B cell (primary cell): ENCODE measurements around the gene NID1. TPM values are rescaled to one million over a fixed set of nuclear protein-coding genes. Genes with fewer than 3 reads are reported as not detected.
A peak's percentile ranks its signal among the peaks of the same experiment; 100 is the strongest.

Source experiments
- ATAC-seq: fragments of 200-7000 bp; cut with Tn5 transposase; one replicate; pipeline ENCODE4 v1.10.0; 2021; ENCODE audit warnings: low read depth, mild to moderate bottlenecking, moderate number of reproducible peaks, moderate library complexity
- CTCF ChIA-PET: fragments of 350-600 bp; sonication (Branson Sonifier 250); formaldehyde crosslinking; loops from one replicate; lab custom pipeline; 2021; ENCODE audit warnings: antibody characterized with exemption, inconsistent platforms; lab: Charles Lee
- POLR2A ChIA-PET: fragments of 350-600 bp; sonication (Branson Sonifier 250); formaldehyde crosslinking; loops from one replicate; lab custom pipeline; 2021; ENCODE audit warnings: antibody characterized with exemption; lab: Charles Lee
- DNase-seq: peaks from one replicate; pipeline ENCODE4 v3.0.0; 2013
- H2AFZ ChIP-seq: 2 replicates; pipeline ENCODE4 v1.6.1; 2012; ENCODE audit warnings: mild to moderate bottlenecking, low read depth, low read length; ENCODE audit not compliant: insufficient read depth, poor library complexity, severe bottlenecking
- H3K27ac ChIP-seq, 2 donors: 1 replicate in 1 of 2; 2 replicates in 1 of 2; pipeline ENCODE4 v1.5.1; 2012 to 2013; ENCODE audit warnings: low read length in 2 of 2, mild to moderate bottlenecking in 2 of 2, moderate library complexity in 1 of 2
- H3K27me3 ChIP-seq, 4 experiments: fragments of 200-600 bp in 1 of 4; sonication (generic) in 1 of 4; replicated peaks in 1 of 4; 1 replicate in 2 of 4; 2 replicates in 2 of 4; pipeline versions ENCODE4 v1.6.1 to v1.7.0; 2013 to 2016; ENCODE audit warnings: low read length in 3 of 4, mild to moderate bottlenecking in 2 of 4, mixed read lengths in 1 of 4, moderate library complexity in 1 of 4; ENCODE audit not compliant: insufficient read depth in 4 of 4, control insufficient read depth in 3 of 4; ENCODE audit errors: control extremely low read depth in 1 of 4
- H3K36me3 ChIP-seq, 2 experiments: replicated peaks in 1 of 2; 1 replicate in 1 of 2; 2 replicates in 1 of 2; pipeline versions ENCODE4 v1.6.1 to v1.7.1; 2013; ENCODE audit warnings: low read length in 1 of 2; ENCODE audit not compliant: insufficient read depth in 2 of 2, control insufficient read depth in 1 of 2; ENCODE audit errors: control extremely low read depth in 1 of 2, extremely low read depth in 1 of 2
- H3K4me1 ChIP-seq, 2 donors: fragments of 200-600 bp in 1 of 2; sonication (generic) in 1 of 2; 1 replicate in 1 of 2; 2 replicates in 1 of 2; pipeline versions ENCODE4 v1.5.1 to v1.6.1; 2013 to 2017; ENCODE audit warnings: low read length in 2 of 2; ENCODE audit not compliant: control insufficient read depth in 2 of 2, insufficient read depth in 2 of 2
- H3K4me2 ChIP-seq: replicated peaks from 2 replicates; pipeline ENCODE3; 2012; ENCODE audit warnings: mild to moderate bottlenecking, low read depth, low read length; ENCODE audit not compliant: poor library complexity, severe bottlenecking
- H3K4me3 ChIP-seq, 5 experiments: fragments of 200-600 bp in 1 of 5; sonication (generic) in 1 of 5; 1 replicate in 3 of 5; 2 replicates in 2 of 5; pipeline versions ENCODE4 v1.5.1 to v1.7.0; 2011 to 2016; ENCODE audit warnings: low read length in 4 of 5, mild to moderate bottlenecking in 4 of 5, low read depth in 2 of 5, control low read depth in 1 of 5, moderate library complexity in 1 of 5; ENCODE audit not compliant: insufficient read depth in 1 of 5; ENCODE audit errors: control extremely low read depth in 1 of 5, extremely low read depth in 1 of 5
- H3K79me2 ChIP-seq: fragments of 200-600 bp; sonication (generic); one replicate; pipeline ENCODE4 v1.6.0; 2016; ENCODE audit warnings: low read length; ENCODE audit not compliant: control insufficient read depth, insufficient read depth
- H3K9ac ChIP-seq: fragments of 200-600 bp; sonication (generic); 2 replicates; pipeline ENCODE4 v1.6.1; 2017; ENCODE audit warnings: mild to moderate bottlenecking, low read length, moderate library complexity
- H3K9me3 ChIP-seq, 3 donors: one replicate each; pipeline versions ENCODE4 v1.6.1 to v1.7.1; 2013; ENCODE audit warnings: low read length in 2 of 3; ENCODE audit not compliant: control insufficient read depth in 2 of 3, insufficient read depth in 1 of 3; ENCODE audit errors: control extremely low read depth in 1 of 3
- H4K20me1 ChIP-seq: 2 replicates; pipeline ENCODE4 v1.6.0; 2012; ENCODE audit warnings: mild to moderate bottlenecking, low read length; ENCODE audit not compliant: insufficient read depth, control insufficient read depth, poor library complexity, severe bottlenecking
- H3K27ac Mint-ChIP-seq: one replicate; pipeline ENCODE4 v1.8.0; 2021; ENCODE audit warnings: mixed read lengths
- H3K27me3 Mint-ChIP-seq: one replicate; pipeline ENCODE4 v1.8.0; 2021; ENCODE audit warnings: mixed read lengths
- H3K4me1 Mint-ChIP-seq: one replicate; pipeline ENCODE4 v1.8.0; 2021; ENCODE audit warnings: mixed read lengths
- H3K4me3 Mint-ChIP-seq: one replicate; pipeline ENCODE4 v1.8.0; 2021; ENCODE audit warnings: mixed read lengths
- H3K9me3 Mint-ChIP-seq: one replicate; pipeline ENCODE4 v1.8.0; 2022; ENCODE audit warnings: mixed read lengths; ENCODE audit not compliant: insufficient read depth
- EZH2 ChIP-seq: IDR thresholded peaks from 2 replicates; pipeline ENCODE4 v1.6.1; 2012; ENCODE audit warnings: borderline replicate concordance, low read depth, mild to moderate bottlenecking, moderate library complexity, low read length; ENCODE audit not compliant: insufficient read depth, poor library complexity, severe bottlenecking
- WGBS: methylation state at CpG from one replicate; pipeline ENCODE4 v1.1.5; 2013; ENCODE audit warnings: missing lambda C conversion rate; ENCODE audit not compliant: insufficient coverage; 5-methylcytosine and 5-hydroxymethylcytosine counted together
- intact Hi-C: fragments of 100-400 bp; cut with micrococcal nuclease; formaldehyde crosslinking; loops from one replicate; pipeline ENCODE4 v1.10.0; 2022
- polyA plus RNA-seq: library from polyadenylated mRNA; depleted of rRNA; stranded (reverse); fragments of >200 nt; gene quantifications from 2 replicates; pipeline ENCODE4 v1.2.3, GENCODE V29; 2012
- total RNA-seq, 2 donors: library from RNA; stranded (reverse); fragments of 120-200 nt in 1 of 2; gene quantifications; 1 replicate in 1 of 2; 2 replicates in 1 of 2; pipeline versions ENCODE4 v1.2.3 to v1.2.4, GENCODE V29; 2013 to 2022
- TF ChIP-seq, protein P1 (sequence below): fragments of 200-600 bp; IDR thresholded peaks from one replicate; pipeline ENCODE4 v1.8.0; 2022; ENCODE audit warnings: antibody characterized with exemption, mild to moderate bottlenecking

Gene NID1
- total and polyA plus RNA-seq, 2 donors (not counting 1 experiment from before 2014, with no cell fraction given): 0.06 TPM; not detected in 1

DNA sequence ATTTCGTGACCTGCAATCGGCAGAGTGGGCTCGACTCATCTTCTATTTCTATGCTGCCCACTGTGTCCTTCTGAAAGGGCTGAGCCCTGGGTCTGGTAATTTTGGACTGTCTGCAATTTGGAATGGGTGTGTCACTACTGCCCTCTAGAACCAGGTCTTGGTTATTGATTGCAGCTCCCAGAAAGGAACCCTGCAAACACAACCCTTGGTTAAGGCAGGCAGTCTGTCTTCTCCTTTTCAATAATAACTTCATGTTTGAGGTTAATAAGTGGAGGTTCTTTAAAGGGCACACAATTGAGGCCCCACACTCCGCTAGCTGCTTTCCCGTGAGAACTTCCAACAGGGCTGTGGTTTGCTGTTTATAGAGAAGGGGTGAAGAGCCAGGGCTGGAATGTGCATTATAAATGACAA is 118.3 kb downstream of the NID1 start:
- Mint-ChIP-seq H3K9me3 (no peaks in the 10 kb centered on the region), H3K27me3 (no peaks in the 10 kb centered on the region), H3K4me1 (peaks cover 81% of the 10 kb centered on the region), H3K27ac (peak overlapping the region; percentile 79), H3K4me3 (peak overlapping the region; percentile 64)
- no peaks in the 10 kb centered on the region for H4K20me1 ChIP-seq
- H3K79me2 ChIP-seq: no peaks in the 10 kb centered on the region
- no peaks in the 10 kb centered on the region for H3K36me3 ChIP-seq
- intact Hi-C loops: loop anchor here (1.0 kb wide), 2 partner anchors 8 to 80 kb away; partner anchors contain the start of gene LYST
- H3K9me3 ChIP-seq: peaks cover 0 to 4% (median 0%) of the 10 kb centered on the region in 3 donors
- peak overlapping the region; percentile 13 for H2AFZ ChIP-seq
- CTCF ChIA-PET: interaction anchor here (0.6 to 3.1 kb wide), 18 partner anchors 8 to 198 kb away, joined by 3 to 35 read pairs (median 5); partner anchors contain the start of gene LYST
- peak overlapping the region; percentile 9 to 68 for H3K27ac ChIP-seq
- 53% methylated on average over 5 of the region's 5 CpGs for WGBS
- peak overlapping the region; percentile 56 for H3K4me2 ChIP-seq
- no peaks in the 10 kb centered on the region for H3K27me3 ChIP-seq
- POLR2A ChIA-PET: interaction anchor here (1.0 kb wide), 1 partner anchor 15 kb away, joined by 4 read pairs; no protein-coding TSS in a partner anchor
- ATAC-seq: peak; percentile 61
- peak overlapping the region; percentile 19 for H3K9ac ChIP-seq
- no peak for DNase-seq
- peak overlapping the region in 1 of 5 experiments; percentile 34 for H3K4me3 ChIP-seq
- TF ChIP-seq, protein P1, sequence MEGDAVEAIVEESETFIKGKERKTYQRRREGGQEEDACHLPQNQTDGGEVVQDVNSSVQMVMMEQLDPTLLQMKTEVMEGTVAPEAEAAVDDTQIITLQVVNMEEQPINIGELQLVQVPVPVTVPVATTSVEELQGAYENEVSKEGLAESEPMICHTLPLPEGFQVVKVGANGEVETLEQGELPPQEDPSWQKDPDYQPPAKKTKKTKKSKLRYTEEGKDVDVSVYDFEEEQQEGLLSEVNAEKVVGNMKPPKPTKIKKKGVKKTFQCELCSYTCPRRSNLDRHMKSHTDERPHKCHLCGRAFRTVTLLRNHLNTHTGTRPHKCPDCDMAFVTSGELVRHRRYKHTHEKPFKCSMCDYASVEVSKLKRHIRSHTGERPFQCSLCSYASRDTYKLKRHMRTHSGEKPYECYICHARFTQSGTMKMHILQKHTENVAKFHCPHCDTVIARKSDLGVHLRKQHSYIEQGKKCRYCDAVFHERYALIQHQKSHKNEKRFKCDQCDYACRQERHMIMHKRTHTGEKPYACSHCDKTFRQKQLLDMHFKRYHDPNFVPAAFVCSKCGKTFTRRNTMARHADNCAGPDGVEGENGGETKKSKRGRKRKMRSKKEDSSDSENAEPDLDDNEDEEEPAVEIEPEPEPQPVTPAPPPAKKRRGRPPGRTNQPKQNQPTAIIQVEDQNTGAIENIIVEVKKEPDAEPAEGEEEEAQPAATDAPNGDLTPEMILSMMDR: no peak
- TF ChIP-seq EZH2: no peak
- H3K4me1 ChIP-seq: peaks cover 78 to 88% of the 10 kb centered on the region in 2 donors
